ENCODE measurements around the gene KLHL41. TPM values are rescaled to one million over a fixed set of nuclear protein-coding genes. Genes with fewer than 3 reads are reported as not detected.

KLHL41 gene
- total and polyA plus RNA-seq, 8 donors = 1.2 to 2.1 (median 1.5) TPM

- Histone ChIP-seq H3K9me3 (no peaks in the 10 kb centered on the region), H3K27ac (no peak overlapping the region), H3K4me1 (no peaks in the 10 kb centered on the region), H3K27me3 (no peaks in the 10 kb centered on the region), H3K4me3 (no peak overlapping the region), H3K36me3 (no peaks in the 10 kb centered on the region)
- intact Hi-C loops (cut with DNase I) = no loop called here
- no peak for DNase-seq
- TF ChIP-seq, protein P1, sequence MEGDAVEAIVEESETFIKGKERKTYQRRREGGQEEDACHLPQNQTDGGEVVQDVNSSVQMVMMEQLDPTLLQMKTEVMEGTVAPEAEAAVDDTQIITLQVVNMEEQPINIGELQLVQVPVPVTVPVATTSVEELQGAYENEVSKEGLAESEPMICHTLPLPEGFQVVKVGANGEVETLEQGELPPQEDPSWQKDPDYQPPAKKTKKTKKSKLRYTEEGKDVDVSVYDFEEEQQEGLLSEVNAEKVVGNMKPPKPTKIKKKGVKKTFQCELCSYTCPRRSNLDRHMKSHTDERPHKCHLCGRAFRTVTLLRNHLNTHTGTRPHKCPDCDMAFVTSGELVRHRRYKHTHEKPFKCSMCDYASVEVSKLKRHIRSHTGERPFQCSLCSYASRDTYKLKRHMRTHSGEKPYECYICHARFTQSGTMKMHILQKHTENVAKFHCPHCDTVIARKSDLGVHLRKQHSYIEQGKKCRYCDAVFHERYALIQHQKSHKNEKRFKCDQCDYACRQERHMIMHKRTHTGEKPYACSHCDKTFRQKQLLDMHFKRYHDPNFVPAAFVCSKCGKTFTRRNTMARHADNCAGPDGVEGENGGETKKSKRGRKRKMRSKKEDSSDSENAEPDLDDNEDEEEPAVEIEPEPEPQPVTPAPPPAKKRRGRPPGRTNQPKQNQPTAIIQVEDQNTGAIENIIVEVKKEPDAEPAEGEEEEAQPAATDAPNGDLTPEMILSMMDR (IDR thresholded peaks at IDR 0.05) = no peak
- no peak for ATAC-seq
Measured at GRCh38 chr2:169468841-169469240, 40.7 kb upstream of the KLHL41 start.

- TF ChIP-seq, protein P1 (IDR thresholded peaks at IDR 0.05) = no peak
- ATAC-seq (no peak), DNase-seq (no peak)
- Histone ChIP-seq H3K36me3 (no peaks in the 10 kb centered on the region), H3K27ac (no peak overlapping the region), H3K27me3 (no peaks in the 10 kb centered on the region), H3K4me1 (no peaks in the 10 kb centered on the region), H3K4me3 (no peak overlapping the region), H3K9me3 (no peaks in the 10 kb centered on the region)
- intact Hi-C loops (cut with DNase I) = no loop called here
Measured at GRCh38 chr2:169469952-169470572, 39.4 kb upstream of the KLHL41 start.

GRCh38 chr2:169472249-169472648 lies 37.3 kb upstream of the KLHL41 start:
- DNase-seq (no peak), ATAC-seq (no peak)
- intact Hi-C loops (cut with DNase I) = no loop called here
- Histone ChIP-seq H3K4me3 (no peak overlapping the region), H3K27me3 (no peaks in the 10 kb centered on the region), H3K9me3 (no peaks in the 10 kb centered on the region), H3K36me3 (no peaks in the 10 kb centered on the region), H3K4me1 (no peaks in the 10 kb centered on the region), H3K27ac (no peak overlapping the region)
- TF ChIP-seq, protein P1 (IDR thresholded peaks at IDR 0.05) = no peak

DNA sequence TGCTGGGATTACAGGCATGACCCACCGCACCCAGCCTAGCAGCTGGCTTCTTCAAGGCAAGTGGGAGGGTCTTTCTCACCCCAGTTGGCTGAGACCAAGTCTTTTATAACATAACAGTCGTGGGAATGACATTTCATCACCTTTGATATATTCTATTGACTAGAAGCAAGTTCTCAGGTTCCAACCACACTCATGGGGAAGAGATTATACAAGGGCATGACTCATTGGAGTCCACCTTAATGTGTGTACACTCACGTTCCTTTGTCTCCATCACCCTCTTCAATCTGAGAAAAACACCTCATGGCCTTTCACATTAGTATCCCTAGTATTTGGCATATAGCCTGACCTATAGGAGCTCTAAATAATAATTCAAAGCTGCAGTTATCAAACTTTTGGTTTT lies 33.0 kb upstream of the KLHL41 start:
- Histone ChIP-seq H3K27me3 (no peaks in the 10 kb centered on the region), H3K4me3 (no peak overlapping the region), H3K36me3 (no peaks in the 10 kb centered on the region), H3K9me3 (no peaks in the 10 kb centered on the region), H3K27ac (no peak overlapping the region), H3K4me1 (peaks cover 4 to 18% of the 10 kb centered on the region in 2 donors)
- intact Hi-C loops (cut with DNase I) = no loop called here
- ATAC-seq = no peak
- TF ChIP-seq, protein P1 (IDR thresholded peaks at IDR 0.05) = no peak
- no peak for DNase-seq

- H3K4me1 ChIP-seq = peaks cover 4 to 18% of the 10 kb centered on the region in 2 donors
- DNase-seq = no peak
- no peaks in the 10 kb centered on the region for H3K9me3 ChIP-seq
- no peak overlapping the region for H3K4me3 ChIP-seq
- peaks cover 0 to 4% of the 10 kb centered on the region in 2 donors for H3K36me3 ChIP-seq
- TF ChIP-seq, protein P1 (IDR thresholded peaks at IDR 0.05) = no peak
- peak overlapping the region; percentile 65 to 69 for H3K27ac ChIP-seq
- intact Hi-C loops (cut with DNase I) = no loop called here
- no peaks in the 10 kb centered on the region for H3K27me3 ChIP-seq
- peak; percentile 28 for ATAC-seq
Measured at GRCh38 chr2:169478339-169478738, 31.2 kb upstream of the KLHL41 start.

Measured in left lung (tissue), 10 donors.